MCF 10A (cell line): ENCODE results near the gene RPS6KA2. TPM values are rescaled to one million over a fixed set of nuclear protein-coding genes. Genes with fewer than 3 reads are reported as not detected.

ENCODE experiments used
- BruUV-seq: library from RNA; stranded (reverse); fragments of 400-500 nt; replicated peaks from 2 replicates; lab custom pipeline; 2021; lab: Mats Ljungman, UMichigan
- CTCF ChIA-PET: fragments of 300-600 bp; sonication (Branson Sonifier 250); formaldehyde crosslinking; extraction: SDS; loops from one replicate; lab custom pipeline; 2021; ENCODE audit warnings: antibody characterized with exemption, inconsistent platforms; lab: Yijun Ruan, JAX
- POLR2A ChIA-PET: fragments of 300-600, 350-650 bp; sonication (Branson Sonifier 250); formaldehyde crosslinking; extraction: SDS; loops from one replicate; lab custom pipeline; 2020; ENCODE audit warnings: antibody characterized with exemption, inconsistent platforms; lab: Yijun Ruan, JAX
- DNase-seq: peaks from one replicate; pipeline ENCODE4 v3.0.0-alpha.2; 2018; ENCODE audit not compliant: unreplicated experiment
- H3K27ac Mint-ChIP-seq: one replicate; pipeline ENCODE4 v1.8.0; 2022; ENCODE audit warnings: mild to moderate bottlenecking, low read depth, mixed read lengths; ENCODE audit not compliant: unreplicated experiment
- H3K27me3 Mint-ChIP-seq: one replicate; pipeline ENCODE4 v1.8.0; 2022; ENCODE audit warnings: mixed read lengths; ENCODE audit not compliant: insufficient read depth, unreplicated experiment
- H3K36me3 Mint-ChIP-seq: one replicate; pipeline ENCODE4 v1.8.0; 2022; ENCODE audit warnings: mild to moderate bottlenecking, moderate library complexity, mixed read lengths; ENCODE audit not compliant: insufficient read depth, unreplicated experiment
- H3K4me1 Mint-ChIP-seq: one replicate; pipeline ENCODE4 v1.8.0; 2022; ENCODE audit warnings: mixed read lengths; ENCODE audit not compliant: insufficient read depth, unreplicated experiment
- H3K4me3 Mint-ChIP-seq: one replicate; pipeline ENCODE4 v1.8.0; 2022; ENCODE audit warnings: mild to moderate bottlenecking, moderate library complexity, mixed read lengths; ENCODE audit not compliant: unreplicated experiment
- H3K9me3 Mint-ChIP-seq: one replicate; pipeline ENCODE4 v1.8.0; 2022; ENCODE audit warnings: mixed read lengths; ENCODE audit not compliant: unreplicated experiment
- intact Hi-C: fragments of 100-400 bp; cut with micrococcal nuclease; formaldehyde crosslinking; loops from 2 replicates; pipeline ENCODE4 v1.14.1; 2022
- total RNA-seq: library from RNA; stranded (reverse); gene quantifications from 2 replicates; pipeline ENCODE4 v1.2.3, GENCODE V29; 2022
- TF ChIP-seq, protein P1 (sequence below): fragments of 200-600 bp; IDR thresholded peaks from one replicate; pipeline ENCODE4 v1.8.0; 2022; ENCODE audit warnings: antibody characterized with exemption, mild to moderate bottlenecking; ENCODE audit not compliant: unreplicated experiment

Gene RPS6KA2
- total RNA-seq, 1 experiment from 2014 or later: 126 TPM

- intact Hi-C loops: no loop called here
- no TSS peak for BruUV-seq
- POLR2A ChIA-PET: interaction anchor here (0.6 to 4.6 kb wide), 4 partner anchors 11 to 98 kb away, joined by 3 to 42 read pairs (median 5); no protein-coding TSS in a partner anchor
- H3K9me3 Mint-ChIP-seq: no peaks in the 10 kb centered on the region
- TF ChIP-seq, protein P1, sequence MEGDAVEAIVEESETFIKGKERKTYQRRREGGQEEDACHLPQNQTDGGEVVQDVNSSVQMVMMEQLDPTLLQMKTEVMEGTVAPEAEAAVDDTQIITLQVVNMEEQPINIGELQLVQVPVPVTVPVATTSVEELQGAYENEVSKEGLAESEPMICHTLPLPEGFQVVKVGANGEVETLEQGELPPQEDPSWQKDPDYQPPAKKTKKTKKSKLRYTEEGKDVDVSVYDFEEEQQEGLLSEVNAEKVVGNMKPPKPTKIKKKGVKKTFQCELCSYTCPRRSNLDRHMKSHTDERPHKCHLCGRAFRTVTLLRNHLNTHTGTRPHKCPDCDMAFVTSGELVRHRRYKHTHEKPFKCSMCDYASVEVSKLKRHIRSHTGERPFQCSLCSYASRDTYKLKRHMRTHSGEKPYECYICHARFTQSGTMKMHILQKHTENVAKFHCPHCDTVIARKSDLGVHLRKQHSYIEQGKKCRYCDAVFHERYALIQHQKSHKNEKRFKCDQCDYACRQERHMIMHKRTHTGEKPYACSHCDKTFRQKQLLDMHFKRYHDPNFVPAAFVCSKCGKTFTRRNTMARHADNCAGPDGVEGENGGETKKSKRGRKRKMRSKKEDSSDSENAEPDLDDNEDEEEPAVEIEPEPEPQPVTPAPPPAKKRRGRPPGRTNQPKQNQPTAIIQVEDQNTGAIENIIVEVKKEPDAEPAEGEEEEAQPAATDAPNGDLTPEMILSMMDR: no peak
- H3K27me3 Mint-ChIP-seq: no peaks in the 10 kb centered on the region
- CTCF ChIA-PET: interaction anchor here (1.2 to 3.7 kb wide), 3 partner anchors 16 to 27 kb away, joined by 4 to 23 read pairs (median 14); no protein-coding TSS in a partner anchor
- no peaks in the 10 kb centered on the region for H3K4me1 Mint-ChIP-seq
- no peaks in the 10 kb centered on the region for H3K36me3 Mint-ChIP-seq
- H3K27ac Mint-ChIP-seq: no peak overlapping the region
- H3K4me3 Mint-ChIP-seq: no peak overlapping the region
- no peak for DNase-seq
Observed at GRCh38 chr6:166377721-166378120, 249.3 kb downstream of the RPS6KA2 start.

GRCh38 chr6:166375013-166375412 lies 252.0 kb downstream of the RPS6KA2 start:
- no peak for DNase-seq
- ChIA-PET CTCF (no interaction called here), POLR2A (no interaction called here)
- H3K36me3 Mint-ChIP-seq: peaks cover 6% of the 10 kb centered on the region
- no TSS peak for BruUV-seq
- H3K4me1 Mint-ChIP-seq: no peaks in the 10 kb centered on the region
- intact Hi-C loops: no loop called here
- TF ChIP-seq, protein P1: no peak
- H3K27ac Mint-ChIP-seq: no peak overlapping the region
- no peak overlapping the region for H3K4me3 Mint-ChIP-seq
- no peaks in the 10 kb centered on the region for H3K27me3 Mint-ChIP-seq
- no peaks in the 10 kb centered on the region for H3K9me3 Mint-ChIP-seq

DNA sequence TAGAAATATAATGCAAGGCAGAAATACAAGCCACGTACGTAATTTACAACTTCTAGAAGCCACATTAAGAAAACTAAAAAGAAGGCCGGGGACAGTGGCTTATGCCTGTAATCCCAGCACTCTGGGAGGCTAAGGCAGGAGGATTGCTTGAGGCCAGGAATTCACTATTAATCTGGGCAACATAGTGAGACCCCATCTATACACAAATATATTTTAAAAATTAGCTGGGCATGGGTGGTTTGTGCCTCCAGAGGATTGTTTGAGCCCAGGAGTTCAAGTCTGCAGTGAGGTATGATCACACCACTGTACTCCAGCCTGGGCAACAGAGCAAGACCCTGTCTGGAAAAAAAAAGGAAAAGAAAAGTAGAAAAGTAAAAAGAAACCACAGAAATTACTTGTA lies 256.6 kb downstream of the RPS6KA2 start:
- H3K4me3 Mint-ChIP-seq: no peak overlapping the region
- no peaks in the 10 kb centered on the region for H3K4me1 Mint-ChIP-seq
- no TSS peak for BruUV-seq
- POLR2A ChIA-PET: interaction anchor here (0.6 to 1.2 kb wide), 2 partner anchors 9 to 11 kb away, joined by 3 to 5 read pairs; no protein-coding TSS in a partner anchor
- CTCF ChIA-PET: interaction anchor here (0.7 to 0.9 kb wide), 2 partner anchors 11 to 30 kb away, joined by 3 to 4 read pairs; no protein-coding TSS in a partner anchor
- no peaks in the 10 kb centered on the region for H3K9me3 Mint-ChIP-seq
- TF ChIP-seq, protein P1: no peak
- no peak for DNase-seq
- no peaks in the 10 kb centered on the region for H3K27me3 Mint-ChIP-seq
- intact Hi-C loops: no loop called here
- peaks cover 36% of the 10 kb centered on the region for H3K36me3 Mint-ChIP-seq
- H3K27ac Mint-ChIP-seq: no peak overlapping the region

DNA sequence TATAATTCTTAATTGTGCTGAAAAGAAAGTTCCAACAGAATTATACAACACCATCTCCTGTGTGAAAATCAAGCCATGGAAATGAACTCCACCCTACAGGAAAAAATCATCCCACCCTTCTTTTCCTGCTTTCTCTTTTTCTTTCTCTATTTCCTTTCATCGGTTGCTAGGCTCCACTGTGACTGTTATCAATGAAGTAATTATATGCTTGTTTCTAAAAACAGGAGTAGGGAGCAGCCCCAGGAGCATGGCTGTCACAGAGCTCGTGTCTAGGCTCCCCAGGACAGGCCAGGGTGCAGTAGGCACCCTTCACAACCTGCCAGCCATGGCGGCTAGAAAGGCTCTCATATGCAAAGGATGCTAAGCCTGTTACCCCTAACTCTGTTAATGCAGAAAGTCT lies 257.3 kb downstream of the RPS6KA2 start:
- H3K4me1 Mint-ChIP-seq: no peaks in the 10 kb centered on the region
- no peak for DNase-seq
- ChIA-PET CTCF (interaction anchor here (1.2 kb wide), 1 partner anchor 12 kb away, joined by 3 read pairs; no protein-coding TSS in a partner anchor), POLR2A (interaction anchor here (0.6 kb wide), 1 partner anchor 12 kb away, joined by 5 read pairs; no protein-coding TSS in a partner anchor)
- H3K27me3 Mint-ChIP-seq: no peaks in the 10 kb centered on the region
- TF ChIP-seq, protein P1: no peak
- BruUV-seq: no TSS peak
- no peak overlapping the region for H3K4me3 Mint-ChIP-seq
- no peaks in the 10 kb centered on the region for H3K9me3 Mint-ChIP-seq
- intact Hi-C loops: no loop called here
- peaks cover 36% of the 10 kb centered on the region for H3K36me3 Mint-ChIP-seq
- H3K27ac Mint-ChIP-seq: no peak overlapping the region
